ENCODE measurements around the gene SHC3. TPM values are rescaled to one million over a fixed set of nuclear protein-coding genes. Genes with fewer than 3 reads are reported as not detected.

SHC3 gene
- total and polyA plus RNA-seq, 2 donors (not counting 1 experiment from before 2014, with no cell fraction given): 1.7 to 16.2 TPM

DNA sequence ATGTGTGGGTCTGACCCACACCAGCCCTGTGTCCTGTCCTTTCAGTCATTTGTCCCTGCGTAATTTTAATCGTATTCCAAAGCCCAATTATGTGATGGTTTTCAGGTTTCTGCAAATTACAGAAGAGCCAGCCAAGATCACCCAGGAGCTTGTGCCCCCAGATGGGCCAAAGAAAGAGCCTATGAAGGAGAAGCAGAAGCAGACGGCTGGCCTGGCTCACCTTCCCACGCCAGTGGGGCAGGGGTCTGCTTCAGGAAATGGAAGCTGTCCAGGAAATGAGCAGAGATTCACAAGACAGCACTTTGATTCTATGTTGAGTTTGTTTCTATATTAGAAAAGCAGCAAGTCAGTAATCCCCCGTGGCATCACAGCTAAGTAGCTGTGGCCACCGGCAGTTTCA is 175.6 kb downstream of the SHC3 start:
- peaks cover 8% of the 10 kb centered on the region for H3K36me3 ChIP-seq (ENCODE audit: control insufficient read depth, insufficient read depth, low read length)
- no peaks in the 10 kb centered on the region for H4K20me1 ChIP-seq (ENCODE audit: control insufficient read depth, extremely low read depth, insufficient read depth, low read length)
- TF ChIP-seq, protein P1, sequence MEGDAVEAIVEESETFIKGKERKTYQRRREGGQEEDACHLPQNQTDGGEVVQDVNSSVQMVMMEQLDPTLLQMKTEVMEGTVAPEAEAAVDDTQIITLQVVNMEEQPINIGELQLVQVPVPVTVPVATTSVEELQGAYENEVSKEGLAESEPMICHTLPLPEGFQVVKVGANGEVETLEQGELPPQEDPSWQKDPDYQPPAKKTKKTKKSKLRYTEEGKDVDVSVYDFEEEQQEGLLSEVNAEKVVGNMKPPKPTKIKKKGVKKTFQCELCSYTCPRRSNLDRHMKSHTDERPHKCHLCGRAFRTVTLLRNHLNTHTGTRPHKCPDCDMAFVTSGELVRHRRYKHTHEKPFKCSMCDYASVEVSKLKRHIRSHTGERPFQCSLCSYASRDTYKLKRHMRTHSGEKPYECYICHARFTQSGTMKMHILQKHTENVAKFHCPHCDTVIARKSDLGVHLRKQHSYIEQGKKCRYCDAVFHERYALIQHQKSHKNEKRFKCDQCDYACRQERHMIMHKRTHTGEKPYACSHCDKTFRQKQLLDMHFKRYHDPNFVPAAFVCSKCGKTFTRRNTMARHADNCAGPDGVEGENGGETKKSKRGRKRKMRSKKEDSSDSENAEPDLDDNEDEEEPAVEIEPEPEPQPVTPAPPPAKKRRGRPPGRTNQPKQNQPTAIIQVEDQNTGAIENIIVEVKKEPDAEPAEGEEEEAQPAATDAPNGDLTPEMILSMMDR (conservative IDR thresholded peaks at IDR 0.05 in 1 of 2, IDR thresholded peaks at IDR 0.05 in 1 of 2; ENCODE audit: low read depth in 1 of 2, low read length in 2 of 2): no peak
- no peak for TF ChIP-seq EZH2 (IDR thresholded peaks at IDR 0.05; ENCODE audit: low read length, missing control alignments)
- no peak overlapping the region for H3K4me3 ChIP-seq (replicated peaks in 1 of 4; ENCODE audit: control extremely low read depth in 1 of 4, insufficient read depth in 1 of 4, low read depth in 3 of 4, low read length in 4 of 4)
- H3K27me3 ChIP-seq (ENCODE audit: control insufficient read depth, insufficient read depth, low read length): no peaks in the 10 kb centered on the region
- H2AFZ ChIP-seq (ENCODE audit: low read length): no peak overlapping the region
- H3K4me1 ChIP-seq (ENCODE audit: control insufficient read depth, extremely low read depth, insufficient read depth, low read length): peaks cover 6% of the 10 kb centered on the region
- H3K4me2 ChIP-seq (ENCODE audit: extremely low read depth, insufficient read depth, low read length): no peak overlapping the region
- no peaks in the 10 kb centered on the region for H3K9me3 ChIP-seq (ENCODE audit: control insufficient read depth, insufficient read depth, low read depth, low read length)
- no peak overlapping the region for H3K9ac ChIP-seq (ENCODE audit: insufficient read depth, low read length)
- H3K27ac ChIP-seq (ENCODE audit: insufficient read depth, low read length): no peak overlapping the region
- no peak for DNase-seq (ENCODE audit: low read depth in 2 of 2)
- H3K79me2 ChIP-seq (ENCODE audit: control insufficient read depth, insufficient read depth, low read length): peaks cover 1% of the 10 kb centered on the region

DNA sequence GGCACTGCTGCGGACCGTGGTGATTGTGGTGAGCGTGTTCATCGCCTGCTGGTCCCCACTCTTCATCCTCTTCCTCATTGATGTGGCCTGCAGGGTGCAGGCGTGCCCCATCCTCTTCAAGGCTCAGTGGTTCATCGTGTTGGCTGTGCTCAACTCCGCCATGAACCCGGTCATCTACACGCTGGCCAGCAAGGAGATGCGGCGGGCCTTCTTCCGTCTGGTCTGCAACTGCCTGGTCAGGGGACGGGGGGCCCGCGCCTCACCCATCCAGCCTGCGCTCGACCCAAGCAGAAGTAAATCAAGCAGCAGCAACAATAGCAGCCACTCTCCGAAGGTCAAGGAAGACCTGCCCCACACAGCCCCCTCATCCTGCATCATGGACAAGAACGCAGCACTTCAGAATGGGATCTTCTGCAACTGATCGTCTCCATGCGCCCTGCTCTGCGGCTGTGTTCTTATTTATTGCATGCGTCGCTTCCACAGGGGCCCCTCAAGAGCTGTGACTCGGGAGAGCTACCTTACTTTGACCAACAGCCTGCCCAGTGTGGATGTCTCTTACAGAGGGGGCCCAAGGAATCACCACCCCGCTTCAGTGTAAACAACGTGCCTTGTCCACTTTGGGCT is 176.6 kb downstream of the SHC3 start:
- H3K27me3 ChIP-seq (ENCODE audit: control insufficient read depth, insufficient read depth, low read length): no peaks in the 10 kb centered on the region
- H2AFZ ChIP-seq (ENCODE audit: low read length): no peak overlapping the region
- H3K4me2 ChIP-seq (ENCODE audit: extremely low read depth, insufficient read depth, low read length): no peak overlapping the region
- H3K4me3 ChIP-seq (replicated peaks in 1 of 4; ENCODE audit: control extremely low read depth in 1 of 4, insufficient read depth in 1 of 4, low read depth in 3 of 4, low read length in 4 of 4): no peak overlapping the region
- no peak for DNase-seq (ENCODE audit: low read depth in 2 of 2)
- no peak for TF ChIP-seq EZH2 (IDR thresholded peaks at IDR 0.05; ENCODE audit: low read length, missing control alignments)
- TF ChIP-seq, protein P1 (conservative IDR thresholded peaks at IDR 0.05 in 1 of 2, IDR thresholded peaks at IDR 0.05 in 1 of 2; ENCODE audit: low read depth in 1 of 2, low read length in 2 of 2): no peak
- H3K79me2 ChIP-seq (ENCODE audit: control insufficient read depth, insufficient read depth, low read length): peaks cover 3% of the 10 kb centered on the region
- H3K27ac ChIP-seq (ENCODE audit: insufficient read depth, low read length): no peak overlapping the region
- H3K9ac ChIP-seq (ENCODE audit: insufficient read depth, low read length): no peak overlapping the region
- H3K4me1 ChIP-seq (ENCODE audit: control insufficient read depth, extremely low read depth, insufficient read depth, low read length): peaks cover 6% of the 10 kb centered on the region
- no peaks in the 10 kb centered on the region for H4K20me1 ChIP-seq (ENCODE audit: control insufficient read depth, extremely low read depth, insufficient read depth, low read length)
- H3K36me3 ChIP-seq (ENCODE audit: control insufficient read depth, insufficient read depth, low read length): peaks cover 10% of the 10 kb centered on the region
- H3K9me3 ChIP-seq (ENCODE audit: control insufficient read depth, insufficient read depth, low read depth, low read length): no peaks in the 10 kb centered on the region

DNA sequence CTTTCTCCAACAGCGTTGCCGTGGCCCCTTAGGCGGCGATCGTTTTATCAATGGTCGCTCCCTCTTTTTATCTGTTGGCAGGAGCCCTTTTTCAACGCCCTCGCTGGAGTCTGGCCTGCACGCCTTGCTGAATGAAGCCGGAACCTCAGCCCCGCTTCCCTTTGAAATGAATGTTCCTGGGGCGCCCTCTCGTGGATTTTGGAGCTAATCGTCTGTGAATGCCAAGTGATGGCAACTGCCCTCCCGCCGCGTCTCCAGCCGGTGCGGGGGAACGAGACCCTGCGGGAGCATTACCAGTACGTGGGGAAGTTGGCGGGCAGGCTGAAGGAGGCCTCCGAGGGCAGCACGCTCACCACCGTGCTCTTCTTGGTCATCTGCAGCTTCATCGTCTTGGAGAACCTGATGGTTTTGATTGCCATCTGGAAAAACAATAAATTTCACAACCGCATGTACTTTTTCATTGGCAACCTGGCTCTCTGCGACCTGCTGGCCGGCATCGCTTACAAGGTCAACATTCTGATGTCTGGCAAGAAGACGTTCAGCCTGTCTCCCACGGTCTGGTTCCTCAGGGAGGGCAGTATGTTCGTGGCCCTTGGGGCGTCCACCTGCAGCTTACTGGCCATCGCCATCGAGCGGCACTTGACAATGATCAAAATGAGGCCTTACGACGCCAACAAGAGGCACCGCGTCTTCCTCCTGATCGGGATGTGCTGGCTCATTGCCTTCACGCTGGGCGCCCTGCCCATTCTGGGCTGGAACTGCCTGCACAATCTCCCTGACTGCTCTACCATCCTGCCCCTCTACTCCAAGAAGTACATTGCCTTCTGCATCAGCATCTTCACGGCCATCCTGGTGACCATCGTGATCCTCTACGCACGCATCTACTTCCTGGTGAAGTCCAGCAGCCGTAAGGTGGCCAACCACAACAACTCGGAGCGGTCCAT is 177.4 kb downstream of the SHC3 start:
- peak; percentile 76 to 88 for DNase-seq (ENCODE audit: low read depth in 2 of 2)
- Histone ChIP-seq H3K4me2 (ENCODE audit: extremely low read depth, insufficient read depth, low read length) (peak overlapping the region; percentile 73), H3K9me3 (ENCODE audit: control insufficient read depth, insufficient read depth, low read depth, low read length) (no peaks in the 10 kb centered on the region), H3K27ac (ENCODE audit: insufficient read depth, low read length) (peak overlapping the region; percentile 4), H3K9ac (ENCODE audit: insufficient read depth, low read length) (no peak overlapping the region), H4K20me1 (ENCODE audit: control insufficient read depth, extremely low read depth, insufficient read depth, low read length) (no peaks in the 10 kb centered on the region), H3K4me3 (replicated peaks in 1 of 4; ENCODE audit: control extremely low read depth in 1 of 4, insufficient read depth in 1 of 4, low read depth in 3 of 4, low read length in 4 of 4) (peak overlapping the region in 1 of 4 experiments; percentile 25), H3K36me3 (ENCODE audit: control insufficient read depth, insufficient read depth, low read length) (peaks cover 10% of the 10 kb centered on the region), H3K79me2 (ENCODE audit: control insufficient read depth, insufficient read depth, low read length) (peaks cover 6% of the 10 kb centered on the region), H3K27me3 (ENCODE audit: control insufficient read depth, insufficient read depth, low read length) (no peaks in the 10 kb centered on the region), H3K4me1 (ENCODE audit: control insufficient read depth, extremely low read depth, insufficient read depth, low read length) (peaks cover 6% of the 10 kb centered on the region), H2AFZ (ENCODE audit: low read length) (peak overlapping the region; percentile 49)
- no peak for TF ChIP-seq EZH2 (IDR thresholded peaks at IDR 0.05; ENCODE audit: low read length, missing control alignments)
- TF ChIP-seq, protein P1 (conservative IDR thresholded peaks at IDR 0.05 in 1 of 2, IDR thresholded peaks at IDR 0.05 in 1 of 2; ENCODE audit: low read depth in 1 of 2, low read length in 2 of 2): peak; percentile 64
